Ovary (tissue), 9 donors: ENCODE data around the gene OCLN. TPM values are rescaled to one million over a fixed set of nuclear protein-coding genes. Genes with fewer than 3 reads are reported as not detected.

Source experiments
- DNase-seq, 5 donors: peaks; one replicate each; pipeline ENCODE4 v3.0.0-alpha.2; 2019 to 2020
- H3K27ac ChIP-seq, 2 donors: fragments of 200-600 bp; one replicate each; pipeline versions ENCODE4 v1.5.1 to v1.8.0; 2019 to 2022
- H3K27me3 ChIP-seq: fragments of 200-600 bp; one replicate; pipeline ENCODE4 v1.8.0; 2022
- H3K36me3 ChIP-seq: fragments of 200-600 bp; sonication (generic); one replicate; pipeline ENCODE4 v1.5.1; 2019
- H3K4me1 ChIP-seq: one replicate; pipeline ENCODE4 v1.8.1; 2013; ENCODE audit warnings: mild to moderate bottlenecking, moderate library complexity; ENCODE audit not compliant: insufficient read depth
- H3K4me3 ChIP-seq: fragments of 200-600 bp; sonication (generic); one replicate; pipeline ENCODE4 v1.5.1; 2017
- H3K9me3 ChIP-seq, 2 donors: fragments of 200-600 bp in 1 of 2; sonication (generic) in 1 of 2; one replicate each; pipeline versions ENCODE4 v1.5.1 to v1.8.1; 2013 to 2019; ENCODE audit warnings: mild to moderate bottlenecking in 1 of 2, moderate library complexity in 1 of 2
- EP300 ChIP-seq: sonication (generic); formaldehyde crosslinking; IDR thresholded peaks from one replicate; pipeline ENCODE4 v1.6.1; 2017; ENCODE audit warnings: antibody characterized with exemption
- POLR2A ChIP-seq: fragments of 450-650 bp; IDR thresholded peaks from one replicate; pipeline ENCODE4 v1.6.1; 2017; ENCODE audit warnings: antibody characterized with exemption, mild to moderate bottlenecking, moderate library complexity
- WGBS, 3 donors: extraction: QIAGEN DNeasy Blood & Tissue Kit in 1 of 3; methylation state at CpG; one replicate each; pipeline versions ENCODE4 v1.1.5 to v1.1.7; 2013 to 2017; 5-methylcytosine and 5-hydroxymethylcytosine counted together
- intact Hi-C, 4 donors: fragments of 100-400 bp; cut with DNase I; formaldehyde crosslinking; loops; one replicate each; pipeline versions ENCODE4 v1.11.0 to v1.15.1; 2022 to 2023
- polyA plus RNA-seq, 2 donors: library from polyadenylated mRNA; stranded (reverse); fragments of 200-250 nt in 1 of 2; fragments of 350-450 nt in 1 of 2; fragmentation: Illumina TruSeq in 1 of 2; extraction: RNeasy Lipid Tissue Mini Kit (QIAGEN cat#74804) in 1 of 2; gene quantifications; one replicate each; pipeline ENCODE4 v1.2.3, GENCODE V29; 2013 to 2014
- total RNA-seq, 7 donors: library from RNA; depleted of rRNA in 2 of 7; stranded (reverse); fragments of >200 nt in 2 of 7; fragmentation: NEBNext Ultra II Directional in 3 of 7; extraction: Animal tissue kit (Norgen Biotek cat#: 25700) in 3 of 7; gene quantifications; one replicate each; pipeline versions ENCODE4 v1.1.0 to v1.2.4, GENCODE V29; 2016 to 2023
- TF ChIP-seq, protein P1 (sequence below), 3 donors: fragments of 450-650 bp in 2 of 3; fragments of 200-600 bp in 1 of 3; IDR thresholded peaks; one replicate each; pipeline versions ENCODE4 v1.5.1 to v1.8.0; 2016 to 2022; ENCODE audit warnings: antibody characterized with exemption in 3 of 3, mild to moderate bottlenecking in 1 of 3
- donor health status: DM: no; HTN: no; CAD: no; lungs with moderate emphysema.
- donor health status: DM: no; HTN: no; CAD: no.
- donor health status: Bipolar disorder and iron deficiency.
- donor health status: DM: yes; HTN: yes; CAD: no.
- donor health status: DM: no; HTN: no; CAD: no.
- donor health status: DM: yes; HTN: yes; CAD: no.

The OCLN gene
- total and polyA plus RNA-seq, 9 donors, result 0.70 to 23.9 (median 2.9) TPM

DNA sequence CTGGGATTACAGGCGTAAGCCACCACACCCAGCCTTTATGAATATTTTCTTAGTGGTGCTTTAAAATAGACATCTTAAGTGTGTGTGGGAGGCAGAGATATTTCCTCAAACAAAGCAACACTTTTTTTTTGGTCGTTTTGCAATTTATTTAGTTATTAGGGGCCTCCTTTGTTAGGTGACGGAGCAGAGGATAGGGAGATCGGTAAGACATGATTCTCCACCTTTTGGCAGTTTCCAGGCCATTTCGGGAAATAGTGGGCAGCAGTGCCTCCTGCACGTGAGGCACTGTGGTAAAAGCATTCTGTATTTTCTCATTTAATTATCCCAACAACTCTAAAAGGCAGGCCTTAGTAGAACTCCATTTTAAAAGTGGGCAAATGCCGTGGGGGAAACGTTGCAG is 1.9 kb downstream of the OCLN start:
- intact Hi-C loops, result no loop called here
- Histone ChIP-seq H3K27ac (no peak overlapping the region), H3K36me3 (no peaks in the 10 kb centered on the region), H3K27me3 (no peaks in the 10 kb centered on the region), H3K4me3 (no peak overlapping the region), H3K4me1 (no peaks in the 10 kb centered on the region), H3K9me3 (no peaks in the 10 kb centered on the region)
- DNase-seq, result no peak
- no peak for TF ChIP-seq POLR2A
- WGBS, 3 donors, result 68 to 77% (median 70%) methylated on average over 8 of the region's 8 CpGs

DNA sequence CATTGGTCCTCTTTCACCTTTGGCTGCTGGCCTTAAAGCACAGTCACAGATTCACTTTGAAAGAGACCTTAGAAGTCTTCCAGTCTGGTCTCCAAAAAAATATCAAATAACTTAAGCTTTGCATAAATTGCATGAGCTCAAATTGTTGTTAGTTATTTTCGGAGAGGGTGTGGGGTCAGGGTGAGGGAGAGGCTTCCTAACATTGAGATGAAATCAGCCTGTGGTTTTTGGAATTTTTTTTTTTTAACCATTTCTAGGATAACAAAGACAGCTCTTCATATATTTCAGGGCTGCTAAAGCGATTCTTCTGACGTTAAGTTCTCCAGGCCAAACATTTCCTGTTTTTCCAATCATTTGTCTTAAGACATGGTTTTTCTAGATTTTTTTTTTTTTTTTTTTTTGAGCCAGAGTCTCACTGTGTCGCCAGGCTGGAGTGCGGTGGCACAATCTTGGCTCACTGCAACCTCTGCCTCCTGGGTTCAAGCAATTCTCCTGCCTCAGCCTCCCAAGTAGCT is 4.5 kb downstream of the OCLN start:
- Histone ChIP-seq H3K4me3 (no peak overlapping the region), H3K4me1 (no peaks in the 10 kb centered on the region), H3K36me3 (no peaks in the 10 kb centered on the region), H3K27me3 (no peaks in the 10 kb centered on the region), H3K9me3 (no peaks in the 10 kb centered on the region), H3K27ac (no peak overlapping the region)
- intact Hi-C loops, result no loop called here
- TF ChIP-seq POLR2A, result no peak
- TF ChIP-seq, protein P1, sequence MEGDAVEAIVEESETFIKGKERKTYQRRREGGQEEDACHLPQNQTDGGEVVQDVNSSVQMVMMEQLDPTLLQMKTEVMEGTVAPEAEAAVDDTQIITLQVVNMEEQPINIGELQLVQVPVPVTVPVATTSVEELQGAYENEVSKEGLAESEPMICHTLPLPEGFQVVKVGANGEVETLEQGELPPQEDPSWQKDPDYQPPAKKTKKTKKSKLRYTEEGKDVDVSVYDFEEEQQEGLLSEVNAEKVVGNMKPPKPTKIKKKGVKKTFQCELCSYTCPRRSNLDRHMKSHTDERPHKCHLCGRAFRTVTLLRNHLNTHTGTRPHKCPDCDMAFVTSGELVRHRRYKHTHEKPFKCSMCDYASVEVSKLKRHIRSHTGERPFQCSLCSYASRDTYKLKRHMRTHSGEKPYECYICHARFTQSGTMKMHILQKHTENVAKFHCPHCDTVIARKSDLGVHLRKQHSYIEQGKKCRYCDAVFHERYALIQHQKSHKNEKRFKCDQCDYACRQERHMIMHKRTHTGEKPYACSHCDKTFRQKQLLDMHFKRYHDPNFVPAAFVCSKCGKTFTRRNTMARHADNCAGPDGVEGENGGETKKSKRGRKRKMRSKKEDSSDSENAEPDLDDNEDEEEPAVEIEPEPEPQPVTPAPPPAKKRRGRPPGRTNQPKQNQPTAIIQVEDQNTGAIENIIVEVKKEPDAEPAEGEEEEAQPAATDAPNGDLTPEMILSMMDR (IDR thresholded peaks at IDR 0.05), result no peak
- no peak for TF ChIP-seq EP300
- no peak for DNase-seq
- WGBS, 3 donors, result 52 to 68% (median 61%) methylated on average over 5 of the region's 5 CpGs

DNA sequence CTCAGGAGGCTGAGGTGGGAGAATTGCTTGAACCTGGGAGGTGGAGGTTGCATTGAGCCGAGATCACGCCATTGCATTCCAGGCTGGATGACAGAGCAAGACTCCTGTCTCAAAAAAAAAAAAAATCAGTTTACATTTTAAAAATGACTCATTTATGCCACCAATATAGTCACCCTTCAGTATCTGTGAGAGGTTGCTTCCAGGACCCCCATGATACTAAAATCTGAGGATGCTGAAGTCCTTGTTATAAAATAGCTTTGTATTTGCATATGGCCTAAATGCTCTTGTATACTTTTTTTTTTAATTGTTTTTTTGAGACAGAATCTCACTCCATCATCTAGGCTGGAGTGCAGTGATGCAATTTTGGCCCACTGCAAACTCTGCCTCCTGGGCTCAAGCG is 5.8 kb downstream of the OCLN start:
- Histone ChIP-seq H3K27me3 (no peaks in the 10 kb centered on the region), H3K36me3 (no peaks in the 10 kb centered on the region), H3K4me3 (no peak overlapping the region), H3K9me3 (no peaks in the 10 kb centered on the region), H3K27ac (no peak overlapping the region), H3K4me1 (no peaks in the 10 kb centered on the region)
- WGBS, 3 donors, result 88 to 95% (median 94%) methylated on average over 3 of the region's 3 CpGs
- no peak for DNase-seq
- intact Hi-C loops, result no loop called here
- TF ChIP-seq EP300, result no peak
- no peak for TF ChIP-seq POLR2A
- TF ChIP-seq, protein P1 (IDR thresholded peaks at IDR 0.05), result no peak

DNA sequence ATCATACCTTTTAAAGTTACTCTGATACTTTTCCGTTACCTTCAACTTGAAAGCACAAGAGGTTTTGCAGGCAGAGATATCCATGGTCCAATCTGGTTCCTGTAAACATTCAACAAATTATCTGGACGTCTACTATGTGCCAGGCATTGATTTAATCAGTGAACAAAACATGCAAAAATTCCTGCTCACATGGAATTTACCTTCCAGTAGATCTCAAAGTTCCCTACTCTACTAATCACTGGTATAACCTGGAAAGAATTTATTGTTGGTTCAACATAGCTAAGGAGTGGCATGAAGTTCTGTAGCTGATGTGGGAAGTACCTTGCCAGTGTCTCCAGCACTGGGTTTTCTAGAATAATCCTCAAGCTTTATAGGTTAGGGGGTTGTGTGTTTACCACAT is 9.8 kb downstream of the OCLN start:
- 43 to 60% (median 55%) methylated on average over 2 of the region's 2 CpGs for WGBS, 3 donors
- H3K36me3 ChIP-seq, result no peaks in the 10 kb centered on the region
- H3K9me3 ChIP-seq, result no peaks in the 10 kb centered on the region
- no peak overlapping the region for H3K27ac ChIP-seq
- intact Hi-C loops, result no loop called here
- TF ChIP-seq POLR2A, result no peak
- no peak for TF ChIP-seq EP300
- TF ChIP-seq, protein P1 (IDR thresholded peaks at IDR 0.05), result no peak
- no peak overlapping the region for H3K4me3 ChIP-seq
- DNase-seq, result no peak
- H3K4me1 ChIP-seq, result no peaks in the 10 kb centered on the region
- no peaks in the 10 kb centered on the region for H3K27me3 ChIP-seq

DNA sequence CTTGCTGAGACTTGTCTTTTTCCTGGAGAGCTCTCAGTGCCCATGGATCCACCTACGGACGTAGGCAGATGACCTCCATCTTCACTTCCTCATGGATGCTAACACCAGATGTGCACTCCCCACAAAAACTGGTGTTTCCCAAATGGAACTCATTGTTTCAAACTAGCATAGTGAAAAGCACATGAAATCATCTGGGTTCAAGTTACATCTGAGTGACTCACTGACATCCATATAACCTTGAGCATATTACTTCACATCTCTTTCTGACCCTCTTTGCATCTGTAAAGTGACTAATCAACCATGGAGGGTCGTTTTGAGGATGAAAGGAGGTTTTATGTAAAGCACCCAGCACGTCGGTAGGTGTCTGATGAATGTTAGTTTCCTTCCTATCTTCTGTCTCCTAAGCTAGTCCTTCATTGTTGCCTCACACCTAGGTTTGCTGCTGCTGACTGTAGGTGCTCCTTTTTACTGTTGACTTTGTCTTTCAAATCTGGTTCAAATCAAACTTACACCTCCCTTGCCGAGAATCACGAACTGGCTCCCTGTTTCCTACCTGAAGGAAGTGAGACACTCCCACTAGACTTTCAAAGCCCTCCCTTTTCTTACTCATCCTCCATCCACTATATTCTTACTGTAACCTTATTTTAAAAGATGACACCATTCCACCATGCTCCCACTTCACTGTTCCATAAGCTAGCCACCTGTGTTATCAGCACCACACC is 10.3 kb downstream of the OCLN start:
- Histone ChIP-seq H3K27ac (no peak overlapping the region), H3K4me1 (no peaks in the 10 kb centered on the region), H3K9me3 (no peaks in the 10 kb centered on the region), H3K36me3 (no peaks in the 10 kb centered on the region), H3K4me3 (no peak overlapping the region), H3K27me3 (no peaks in the 10 kb centered on the region)
- intact Hi-C loops, result no loop called here
- no peak for DNase-seq
- no peak for TF ChIP-seq POLR2A
- TF ChIP-seq, protein P1 (IDR thresholded peaks at IDR 0.05), result no peak
- 55 to 58% (median 56%) methylated on average over 7 of the region's 7 CpGs for WGBS, 3 donors
